GM21717 (cell line): ENCODE data around the gene OR52L1.

Source experiments
- ATAC-seq: cut with Tn5 transposase; IDR thresholded peaks from one replicate; pipeline ENCODE4 v1.9.1; 2021; ENCODE audit warnings: mild to moderate bottlenecking, moderate library complexity; ENCODE audit not compliant: unreplicated experiment

Gene OR52L1

DNA sequence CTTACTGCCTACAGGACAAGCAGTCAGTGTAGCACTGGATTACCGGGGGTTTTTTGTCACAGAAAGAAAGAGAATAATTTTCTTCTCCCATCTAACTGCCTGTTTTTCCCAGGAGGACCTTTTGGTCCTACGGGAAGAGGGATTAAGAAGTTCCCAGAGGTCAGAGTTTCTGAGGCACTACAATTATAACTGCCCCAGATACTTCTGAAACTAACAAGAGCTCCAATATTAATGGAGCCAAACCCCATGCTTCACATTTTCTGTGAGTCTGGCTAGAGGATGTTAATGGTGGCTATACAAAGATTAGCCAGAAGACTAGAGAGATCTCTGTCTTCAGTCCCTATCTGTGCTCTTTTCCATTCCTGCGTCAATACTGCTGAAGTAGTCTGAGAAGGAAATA, 44.8 kb downstream of the OR52L1 start, which contains the start of gene OR56A3:
Gene OR56A3 (plus strand): TSS at position 301 of the 400 bp plus-strand sequence. CDS start 5,096 bp downstream, outside the sequence.
- ATAC-seq = no peak

DNA sequence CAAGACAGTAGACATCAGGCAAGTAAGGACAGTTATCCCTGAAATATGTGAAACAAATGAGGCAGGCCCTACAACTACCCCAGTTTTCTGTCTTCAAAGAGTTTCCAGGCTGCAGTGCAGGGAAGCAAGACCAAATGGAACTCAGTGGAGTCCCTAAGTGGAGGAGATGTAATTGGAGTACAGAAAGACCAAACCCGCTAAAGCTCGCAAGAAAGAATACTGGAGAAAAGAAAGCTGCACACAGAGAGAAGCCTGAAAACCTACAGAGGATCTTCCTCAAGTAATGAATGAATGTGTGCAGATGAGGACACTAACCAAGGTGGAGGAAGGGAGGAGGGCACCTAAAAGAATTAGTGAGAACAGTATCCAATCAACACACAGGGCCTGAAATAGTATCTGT, 46.0 kb downstream of the OR52L1 start:
- no peak for ATAC-seq

DNA sequence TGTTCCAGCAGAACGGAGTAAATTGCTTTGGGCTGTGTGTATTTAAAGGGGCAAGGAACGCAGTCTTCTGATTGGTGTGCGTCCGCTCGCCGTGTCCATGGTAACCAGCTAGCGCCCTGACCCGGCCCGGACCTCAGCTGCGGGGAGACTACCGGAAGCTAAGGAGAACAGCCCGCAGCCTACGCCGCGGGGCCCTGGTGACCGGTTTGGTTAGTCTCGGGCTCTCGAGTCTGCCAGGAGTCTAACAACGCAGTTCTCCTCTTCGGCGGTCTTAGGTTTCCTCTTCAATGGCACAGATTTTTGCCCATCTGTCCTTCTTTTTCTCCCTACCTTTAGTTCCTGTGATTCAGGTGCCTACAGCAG, 48.2 kb downstream of the OR52L1 start:
- no peak for ATAC-seq

DNA sequence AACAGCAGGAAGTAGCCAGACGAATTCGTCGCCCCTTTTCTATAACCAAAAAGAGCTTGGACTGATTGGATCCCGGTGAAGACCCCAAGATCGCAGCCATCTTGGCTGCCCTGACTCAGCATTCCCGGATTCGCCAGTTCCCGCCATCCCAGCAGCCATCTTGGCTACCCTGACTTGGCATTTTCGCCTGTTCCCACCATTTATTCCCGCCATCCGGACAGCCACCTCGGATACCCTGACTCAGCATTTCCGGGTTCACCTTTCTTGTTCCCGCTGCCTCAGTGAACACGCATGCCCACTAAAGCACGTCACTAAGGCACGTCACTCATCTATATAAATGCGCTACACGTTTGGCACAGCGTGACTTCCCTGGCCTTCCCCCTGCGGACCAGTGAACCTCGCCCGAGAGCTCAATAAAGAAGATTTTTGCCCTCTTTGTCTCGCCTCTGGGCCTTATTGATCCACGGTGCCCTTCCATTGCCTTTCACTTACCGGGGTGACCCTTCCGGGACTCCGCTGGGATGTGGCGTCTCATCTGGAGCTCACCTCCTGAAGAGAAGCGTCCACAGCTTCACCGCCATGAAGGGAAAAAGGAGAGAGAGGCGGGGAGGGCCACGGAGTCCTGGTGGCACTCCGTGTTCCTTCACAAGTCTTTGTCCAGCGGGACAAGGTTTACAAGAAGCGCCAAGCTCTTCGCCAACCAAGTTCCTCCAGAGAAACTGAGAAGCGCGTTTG, 48.8 kb downstream of the OR52L1 start:
- no peak for ATAC-seq
